GM19239 (cell line): ENCODE results near the gene MAF.

Source experiments
- DNase-seq: peaks from one replicate; pipeline ENCODE4 v3.0.0; 2011; ENCODE audit warnings: low spot score; ENCODE audit not compliant: insufficient read length
- FAIRE-seq: peaks from 2 replicates; lab custom pipeline; 2011; peaks lifted over from hg19 to GRCh38; lab: Jason Lieb, UNC

The MAF gene

GRCh38 chr16:79559532-79559931 is 41.0 kb downstream of the MAF start:
- no peak for FAIRE-seq

DNA sequence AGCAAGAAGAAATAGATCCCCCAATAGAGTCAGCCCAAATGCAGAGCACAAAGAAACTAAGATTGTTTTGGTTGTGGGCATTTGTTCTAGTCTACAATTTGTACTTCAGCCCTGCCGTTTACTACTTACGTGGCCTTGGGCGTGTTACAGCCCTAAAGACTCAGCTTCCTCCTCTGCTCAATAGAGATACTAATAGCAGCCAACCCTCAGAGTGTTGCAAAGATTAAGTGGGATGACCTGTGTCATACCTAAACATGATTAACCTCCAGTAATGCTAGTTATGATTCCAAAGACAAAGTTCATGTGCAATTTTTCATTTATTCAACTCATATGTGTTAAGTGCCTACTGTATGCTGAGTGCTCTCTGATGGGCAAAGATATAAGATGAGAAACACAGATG is 43.1 kb downstream of the MAF start:
- DNase-seq = no peak
- FAIRE-seq = no peak

More at GRCh38 chr16:79559532-79559931, 41.0 kb downstream of the MAF start:
- DNase-seq = no peak

- DNase-seq = no peak
- FAIRE-seq = no peak
These were observed 45.6 kb downstream of the MAF start for GRCh38 chr16:79554912-79555311.

GRCh38 chr16:79550373-79550772 is 50.2 kb downstream of the MAF start:
- FAIRE-seq (no peak), DNase-seq (no peak)

DNA sequence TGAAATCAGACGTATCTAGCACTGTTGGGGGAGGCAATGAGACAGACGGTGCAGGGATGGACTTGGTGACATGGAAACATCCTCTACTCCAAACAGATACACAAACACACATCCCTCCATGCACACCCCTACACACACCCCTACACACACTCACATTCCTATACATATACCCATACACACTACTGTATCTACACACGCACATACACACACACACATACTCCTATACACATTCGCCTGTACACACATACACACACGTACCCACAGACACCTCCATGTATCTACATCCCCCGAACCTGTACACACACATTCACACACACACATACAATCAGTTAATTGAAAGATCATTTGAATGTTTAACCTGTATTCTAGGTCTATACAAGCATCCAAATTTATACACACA is 53.5 kb downstream of the MAF start:
- FAIRE-seq (no peak), DNase-seq (no peak)
